ENCODE results near the gene C18orf32.
"Not testable (repeated sequence)": the region's sequence is repeated elsewhere in the genome, so short reads cannot be mapped to it uniquely, and the experiment has no call there.

C18orf32 gene

GRCh38 chr18:49486953-49487710 lies at the start of gene C18orf32:
C18orf32 (minus strand) TSS chr18:49487234; CDS start chr18:49483748, 3,486 bp downstream.
- DNase-seq = peak; percentile 90 to 95

GRCh38 chr18:49534846-49535601 lies 48.0 kb upstream of the C18orf32 start:
- DNase-seq = no peak

GRCh38 chr18:49531678-49532153 lies 44.7 kb upstream of the C18orf32 start:
- DNase-seq = no peak

DNA sequence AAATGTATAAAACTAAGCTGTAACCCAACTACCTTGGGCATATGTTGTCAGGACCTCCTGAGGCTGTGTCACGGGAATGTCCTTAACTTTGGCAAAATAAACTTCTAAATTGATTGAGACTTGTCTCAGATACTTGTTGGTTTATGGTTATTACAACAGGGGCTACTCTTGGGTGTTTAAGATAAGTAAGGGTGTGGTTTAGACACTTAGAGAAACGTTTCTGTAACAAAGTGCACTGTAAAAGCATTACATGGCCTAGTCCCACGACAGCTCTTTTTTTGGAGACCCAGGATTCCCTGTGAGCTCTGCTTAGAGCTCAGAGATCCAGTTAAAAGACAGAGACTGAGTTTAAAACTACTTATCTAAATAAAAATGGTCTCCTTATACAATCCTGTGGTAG lies 42.6 kb upstream of the C18orf32 start:
- no peak for DNase-seq

- DNase-seq = no peak
These were observed 40.7 kb upstream of the C18orf32 start for GRCh38 chr18:49527631-49528327.

GRCh38 chr18:49525981-49526380 lies 38.9 kb upstream of the C18orf32 start:
- no peak for DNase-seq

- no peak for DNase-seq
These were observed 37.9 kb upstream of the C18orf32 start for GRCh38 chr18:49524951-49525350.

GRCh38 chr18:49524349-49524748 lies 37.3 kb upstream of the C18orf32 start:
- no peak for DNase-seq

DNA sequence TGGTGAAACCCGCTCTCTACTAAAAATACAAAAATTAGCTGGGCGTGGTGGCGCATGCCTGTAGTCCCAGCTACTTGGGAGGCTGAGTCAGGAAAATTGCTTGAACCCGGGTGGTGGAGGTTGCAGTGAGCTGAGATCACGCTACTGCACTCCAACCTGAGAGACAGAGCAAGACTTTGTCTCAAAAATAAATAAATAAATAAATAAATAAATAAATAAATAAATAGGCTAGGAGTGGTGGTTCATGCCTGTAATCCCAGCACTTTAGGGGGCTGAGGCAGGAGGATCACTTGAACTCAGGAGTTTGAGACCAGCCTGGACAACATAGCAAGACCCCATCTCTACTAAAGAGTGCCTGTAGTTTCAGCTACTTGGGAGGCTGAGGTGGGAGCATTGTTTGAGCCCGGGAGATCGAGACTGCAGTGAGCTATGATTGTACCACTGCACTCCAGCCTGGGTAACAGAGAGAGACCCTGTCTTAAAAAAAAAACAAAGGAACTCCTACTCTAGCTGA lies 36.6 kb upstream of the C18orf32 start:
- not testable (repeated sequence) for DNase-seq

GRCh38 chr18:49521216-49521835 lies 34.3 kb upstream of the C18orf32 start:
- no peak for DNase-seq

DNA sequence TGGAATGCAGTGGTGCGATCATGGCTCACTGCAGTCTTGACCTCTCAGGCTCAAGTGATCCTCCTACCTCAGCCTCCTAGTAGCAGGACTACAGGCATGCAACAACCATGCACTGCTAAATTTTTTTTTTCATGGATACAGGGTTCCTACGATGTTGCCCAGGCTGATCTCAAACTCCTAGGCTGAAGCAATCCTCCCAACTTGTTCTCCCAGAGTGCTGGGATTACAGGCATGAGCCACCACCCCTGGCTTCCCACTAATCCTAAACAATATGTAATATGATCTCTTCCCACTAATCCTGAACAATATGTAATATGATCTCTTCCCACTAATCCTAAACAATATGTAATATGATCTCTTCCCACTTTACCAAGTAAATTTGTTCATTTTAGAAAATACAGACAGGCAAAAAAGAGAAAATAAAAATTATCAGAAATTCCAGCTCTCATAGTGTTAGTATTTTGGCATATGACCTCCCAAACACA lies 33.7 kb upstream of the C18orf32 start:
- DNase-seq = no peak

GRCh38 chr18:49519101-49519971 lies 32.3 kb upstream of the C18orf32 start:
- DNase-seq = no peak

- DNase-seq = no peak
These were observed 30.4 kb upstream of the C18orf32 start for GRCh38 chr18:49517483-49517882.

- no peak for DNase-seq
These were observed 28.5 kb upstream of the C18orf32 start for GRCh38 chr18:49515516-49515915.

DNA sequence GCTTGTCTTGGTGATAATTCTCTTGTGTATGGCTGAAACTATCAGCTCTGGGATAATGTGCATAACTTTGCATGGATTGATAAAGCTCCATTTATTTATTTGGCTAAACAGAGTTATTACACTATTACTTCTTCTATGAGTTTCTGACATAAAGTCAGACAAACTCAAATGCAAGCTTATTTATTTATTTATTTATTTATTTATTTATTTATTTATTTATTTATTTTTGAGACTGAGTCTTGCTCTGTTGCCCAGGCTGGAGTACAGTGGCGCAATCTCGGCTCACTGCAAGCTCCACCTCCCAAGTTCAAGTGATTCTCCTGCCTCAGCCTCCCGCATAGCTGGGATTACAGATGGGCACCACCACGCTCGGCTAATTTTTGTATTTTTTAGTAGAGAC lies 28.0 kb upstream of the C18orf32 start:
- not testable (repeated sequence) for DNase-seq

DNA sequence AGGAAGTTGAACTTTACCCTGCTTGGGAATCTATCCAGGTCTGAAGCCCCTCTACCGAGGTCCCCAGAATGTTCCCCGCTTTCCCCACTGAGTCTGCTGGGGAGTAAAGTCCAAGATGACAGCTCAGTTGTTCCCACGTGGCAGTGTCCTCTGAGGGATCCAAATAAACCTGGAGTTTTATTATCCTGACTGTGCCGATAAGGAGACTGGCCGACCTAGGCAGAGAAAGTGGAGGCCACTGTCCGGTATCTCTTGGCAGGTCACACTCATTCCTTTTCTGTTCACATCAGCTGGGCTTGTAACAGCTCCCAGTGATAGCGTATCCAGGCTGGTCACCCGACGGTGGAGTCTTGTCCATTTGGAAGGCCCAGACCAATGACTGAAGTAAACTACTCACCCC lies 27.5 kb upstream of the C18orf32 start:
- no peak for DNase-seq

DNA sequence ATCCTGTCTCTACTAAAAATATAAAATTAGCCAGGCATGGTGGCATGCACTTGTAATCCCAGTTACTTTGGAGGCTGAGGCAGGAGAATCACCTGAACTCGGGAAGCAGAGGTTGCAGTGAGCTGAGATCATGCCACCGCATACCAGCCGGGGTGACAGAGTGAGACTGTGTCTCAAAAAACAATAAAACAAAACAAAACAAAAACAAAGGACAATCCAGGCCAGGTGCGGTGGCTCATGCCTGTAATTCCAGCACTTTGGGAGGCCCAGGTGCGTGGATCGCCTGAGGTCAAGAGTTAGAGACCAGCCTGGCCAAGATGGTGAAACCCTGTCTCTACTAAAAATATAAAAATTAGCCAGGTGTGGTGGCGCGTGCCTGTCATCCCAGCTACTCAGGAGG lies 25.8 kb upstream of the C18orf32 start:
- DNase-seq = not testable (repeated sequence)

- DNase-seq = peak; percentile 58 to 66
These were observed 23.5 kb upstream of the C18orf32 start for GRCh38 chr18:49510393-49511115.

DNA sequence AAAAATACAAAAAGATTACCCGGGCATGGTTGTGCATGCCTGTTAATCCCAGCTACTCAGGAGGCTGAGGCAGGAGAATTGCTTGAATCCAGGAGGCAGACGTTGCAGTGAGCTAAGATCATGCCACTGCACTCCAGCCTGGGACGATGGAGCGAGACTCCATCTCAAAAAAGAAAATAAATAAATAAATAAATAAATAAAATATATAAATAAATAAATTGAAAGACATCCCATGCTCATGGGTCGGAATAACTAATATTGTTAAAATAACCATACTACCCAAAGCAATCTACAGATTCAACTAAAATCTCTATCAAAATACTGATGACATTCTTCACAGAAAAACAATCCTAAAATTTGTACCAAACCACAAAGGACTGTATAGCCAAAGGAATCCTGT lies 19.4 kb upstream of the C18orf32 start:
- not testable (repeated sequence) for DNase-seq

DNA sequence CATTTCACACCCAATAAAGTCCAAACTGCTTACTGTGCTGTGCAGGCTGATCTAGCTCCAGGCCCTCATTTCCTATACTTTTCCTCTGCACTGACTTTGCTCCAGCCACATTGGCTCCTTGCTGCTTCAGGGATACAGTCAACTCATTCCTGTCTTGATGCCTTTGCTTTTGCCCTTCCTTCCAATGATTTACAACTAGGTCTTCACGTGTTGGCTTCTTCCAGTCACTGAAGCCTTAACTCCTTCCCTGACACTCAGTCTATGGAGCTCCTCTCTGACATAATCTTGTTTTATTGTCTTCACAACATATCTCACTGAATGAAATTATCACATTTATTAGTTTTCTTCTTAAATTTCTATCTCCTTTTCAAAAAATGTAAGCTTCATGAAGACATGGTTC lies 16.9 kb upstream of the C18orf32 start:
- DNase-seq = no peak

All from CD4-positive, alpha-beta T cell treated with Interferon alpha-2 for 1 hour (primary cell).